ENCODE data around the gene KDM1B. TPM values are rescaled to one million over a fixed set of nuclear protein-coding genes. Genes with fewer than 3 reads are reported as not detected.
"Not testable (repeated sequence)": the region's sequence is repeated elsewhere in the genome, so short reads cannot be mapped to it uniquely, and the experiment has no call there.

KDM1B gene
- total RNA-seq, 1 experiment from 2014 or later, result 47.2 TPM

DNA sequence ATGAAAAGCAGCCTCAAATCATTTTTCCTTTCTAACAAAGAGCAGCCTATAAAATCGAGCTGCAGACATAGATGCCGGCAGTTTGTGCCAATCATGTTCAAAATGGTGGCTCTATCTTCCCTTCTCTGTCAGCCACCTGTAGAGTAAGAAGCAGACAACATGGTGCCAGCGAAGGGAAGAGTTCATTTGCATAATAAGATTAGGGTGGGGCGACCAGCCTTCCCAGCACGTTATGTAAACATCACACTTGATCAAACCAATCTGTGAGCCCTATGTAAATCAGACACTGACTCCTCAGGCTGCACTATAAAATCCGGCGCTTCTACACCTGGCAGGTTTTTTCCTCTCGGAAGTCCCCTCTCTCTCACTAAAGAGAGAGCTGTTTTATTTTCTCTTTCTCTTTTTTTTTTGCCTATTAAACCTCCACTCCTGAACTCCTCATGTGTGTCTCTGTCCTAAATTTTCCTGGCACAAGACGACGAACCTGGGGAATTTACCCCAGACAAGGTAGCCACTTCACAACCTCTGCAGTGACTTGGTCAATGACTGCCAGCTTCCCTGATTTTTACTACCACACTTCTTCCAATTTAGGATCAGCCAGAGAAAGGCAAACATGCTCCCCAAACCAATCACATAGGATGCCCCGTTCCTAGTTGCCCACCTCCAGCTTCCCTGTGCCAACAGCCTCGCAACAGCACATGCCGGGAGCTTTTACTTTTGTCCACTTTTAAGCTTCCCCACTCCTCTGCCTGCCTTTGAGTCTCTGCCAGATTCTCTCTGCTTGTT lies 13.2 kb upstream of the KDM1B start:
- Histone ChIP-seq H3K4me2 (ENCODE audit: low read depth, low read length, poor library complexity, severe bottlenecking) (no peak overlapping the region), H3K4me1 (ENCODE audit: low read length) (no peaks in the 10 kb centered on the region), H3K27ac (ENCODE audit: low read length) (no peak overlapping the region), H3K9me2 (replicated peaks; ENCODE audit: insufficient read depth, low read length) (no peaks in the 10 kb centered on the region), H3K9ac (ENCODE audit: low read length) (no peak overlapping the region), H3K27me3 (ENCODE audit: low read length) (no peaks in the 10 kb centered on the region), H2AFZ (ENCODE audit: low read length) (no peak overlapping the region), H3K79me2 (ENCODE audit: low read length) (no peaks in the 10 kb centered on the region), H3K36me3 (ENCODE audit: insufficient read depth, low read length) (no peaks in the 10 kb centered on the region), H3K4me3 (ENCODE audit: low read length) (no peak overlapping the region), H4K20me1 (ENCODE audit: insufficient read depth, low read depth, low read length) (no peaks in the 10 kb centered on the region), H3K9me3 (ENCODE audit: low read length) (no peaks in the 10 kb centered on the region)
- no peak for DNase-seq

DNA sequence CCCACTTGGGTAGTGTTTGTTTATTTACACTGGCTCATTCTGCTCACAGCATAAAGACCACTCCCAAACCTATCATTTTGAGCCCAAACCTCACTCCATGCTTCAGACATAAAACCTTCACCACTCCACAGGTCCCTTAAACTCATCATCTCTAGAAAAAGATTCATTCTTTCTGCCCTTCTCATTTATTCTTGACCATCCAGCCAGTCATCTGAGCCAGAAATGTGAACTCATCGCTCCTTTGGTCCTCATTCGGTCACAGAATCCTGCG lies 12.7 kb upstream of the KDM1B start:
- no peak overlapping the region for H3K9ac ChIP-seq (ENCODE audit: low read length)
- H3K36me3 ChIP-seq (ENCODE audit: insufficient read depth, low read length), result no peaks in the 10 kb centered on the region
- no peaks in the 10 kb centered on the region for H3K9me2 ChIP-seq (replicated peaks; ENCODE audit: insufficient read depth, low read length)
- H3K4me3 ChIP-seq (ENCODE audit: low read length), result no peak overlapping the region
- H2AFZ ChIP-seq (ENCODE audit: low read length), result no peak overlapping the region
- H3K4me1 ChIP-seq (ENCODE audit: low read length), result no peaks in the 10 kb centered on the region
- H3K9me3 ChIP-seq (ENCODE audit: low read length), result no peaks in the 10 kb centered on the region
- no peak overlapping the region for H3K27ac ChIP-seq (ENCODE audit: low read length)
- no peak for DNase-seq
- no peaks in the 10 kb centered on the region for H4K20me1 ChIP-seq (ENCODE audit: insufficient read depth, low read depth, low read length)
- no peaks in the 10 kb centered on the region for H3K79me2 ChIP-seq (ENCODE audit: low read length)
- H3K27me3 ChIP-seq (ENCODE audit: low read length), result no peaks in the 10 kb centered on the region
- no peak overlapping the region for H3K4me2 ChIP-seq (ENCODE audit: low read depth, low read length, poor library complexity, severe bottlenecking)

DNA sequence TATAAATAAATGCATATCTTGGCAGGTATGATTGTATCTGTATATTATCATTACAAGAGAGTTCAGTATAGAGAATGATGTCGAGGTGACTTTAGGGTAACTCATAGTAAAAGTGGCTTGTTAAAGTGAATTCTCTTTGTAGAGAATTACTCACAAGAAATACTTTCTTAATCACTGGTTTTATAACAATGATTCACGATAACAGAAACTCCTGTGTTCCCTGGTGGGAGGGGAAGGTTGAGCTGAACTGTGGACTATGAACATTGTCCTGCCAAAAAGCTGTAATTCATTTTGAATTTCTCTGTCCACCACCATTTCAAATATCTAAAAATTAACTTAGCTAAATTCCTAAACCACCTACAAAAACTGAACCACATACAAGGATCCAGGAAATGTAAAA lies 8.1 kb upstream of the KDM1B start:
- no peak for DNase-seq
- H3K4me3 ChIP-seq (ENCODE audit: low read length), result no peak overlapping the region
- no peaks in the 10 kb centered on the region for H3K9me3 ChIP-seq (ENCODE audit: low read length)
- H3K9me2 ChIP-seq (replicated peaks; ENCODE audit: insufficient read depth, low read length), result no peaks in the 10 kb centered on the region
- H3K27me3 ChIP-seq (ENCODE audit: low read length), result no peaks in the 10 kb centered on the region
- H3K4me1 ChIP-seq (ENCODE audit: low read length), result no peaks in the 10 kb centered on the region
- no peak overlapping the region for H3K27ac ChIP-seq (ENCODE audit: low read length)
- H3K36me3 ChIP-seq (ENCODE audit: insufficient read depth, low read length), result no peaks in the 10 kb centered on the region
- H2AFZ ChIP-seq (ENCODE audit: low read length), result no peak overlapping the region
- H3K79me2 ChIP-seq (ENCODE audit: low read length), result no peaks in the 10 kb centered on the region
- H4K20me1 ChIP-seq (ENCODE audit: insufficient read depth, low read depth, low read length), result no peaks in the 10 kb centered on the region
- no peak overlapping the region for H3K4me2 ChIP-seq (ENCODE audit: low read depth, low read length, poor library complexity, severe bottlenecking)
- H3K9ac ChIP-seq (ENCODE audit: low read length), result no peak overlapping the region

DNA sequence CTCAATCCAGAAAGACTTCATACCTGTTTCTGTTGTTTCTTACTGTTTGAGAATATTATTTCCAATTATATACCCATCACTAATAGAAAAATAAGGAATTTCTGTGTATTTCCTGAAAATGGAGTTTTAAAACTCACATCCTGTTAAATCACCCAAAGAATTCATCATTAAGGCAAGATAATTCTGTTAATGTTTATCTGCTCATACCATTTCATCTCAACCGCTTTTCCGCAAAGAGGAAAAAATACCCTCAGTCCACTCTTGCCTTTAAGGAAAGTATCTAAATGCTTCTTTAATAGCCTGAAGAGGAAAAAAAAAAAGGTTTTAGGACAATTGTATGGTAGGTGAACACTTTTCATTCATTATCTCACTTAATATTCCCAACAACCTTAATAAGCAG lies 7.6 kb upstream of the KDM1B start:
- Histone ChIP-seq H3K4me3 (ENCODE audit: low read length) (no peak overlapping the region), H3K79me2 (ENCODE audit: low read length) (no peaks in the 10 kb centered on the region), H3K27me3 (ENCODE audit: low read length) (no peaks in the 10 kb centered on the region), H4K20me1 (ENCODE audit: insufficient read depth, low read depth, low read length) (no peaks in the 10 kb centered on the region), H3K27ac (ENCODE audit: low read length) (no peak overlapping the region), H3K9me2 (replicated peaks; ENCODE audit: insufficient read depth, low read length) (no peaks in the 10 kb centered on the region), H3K9ac (ENCODE audit: low read length) (no peak overlapping the region), H2AFZ (ENCODE audit: low read length) (no peak overlapping the region), H3K36me3 (ENCODE audit: insufficient read depth, low read length) (no peaks in the 10 kb centered on the region), H3K4me2 (ENCODE audit: low read depth, low read length, poor library complexity, severe bottlenecking) (no peak overlapping the region), H3K9me3 (ENCODE audit: low read length) (no peaks in the 10 kb centered on the region), H3K4me1 (ENCODE audit: low read length) (no peaks in the 10 kb centered on the region)
- no peak for DNase-seq

DNA sequence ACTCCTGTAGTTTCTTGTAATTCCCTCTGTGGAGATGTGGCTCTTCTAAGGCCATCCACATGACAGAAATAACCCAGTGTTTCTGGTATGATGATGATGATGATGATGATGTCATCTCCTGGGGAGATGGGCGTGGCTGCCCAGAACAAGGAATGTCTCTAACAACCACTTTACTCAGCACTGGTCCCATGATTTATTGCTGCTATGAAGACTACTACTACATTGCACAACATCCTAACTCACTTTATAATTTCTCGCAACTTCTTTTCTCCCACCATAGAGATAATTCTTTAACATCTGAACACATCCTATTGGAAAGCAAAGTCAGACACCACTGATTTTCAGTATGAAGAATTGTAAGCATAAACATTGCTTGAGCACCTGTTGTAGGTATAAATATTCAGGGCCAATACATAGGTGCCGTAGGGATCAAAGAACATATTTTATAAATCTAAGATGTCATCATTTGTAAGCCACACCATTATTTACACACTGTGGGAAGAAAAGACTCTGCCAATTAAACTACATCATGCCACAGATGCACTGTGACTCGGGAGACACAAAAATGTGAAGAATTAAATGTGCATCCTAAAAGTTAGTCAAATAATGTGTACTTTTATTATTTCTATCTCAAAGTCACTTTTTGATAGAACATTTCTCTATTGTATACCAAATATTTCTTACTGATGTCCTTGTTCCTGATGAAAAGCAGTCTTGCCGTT lies 6.8 kb upstream of the KDM1B start:
- Histone ChIP-seq H2AFZ (ENCODE audit: low read length) (no peak overlapping the region), H3K79me2 (ENCODE audit: low read length) (no peaks in the 10 kb centered on the region), H3K4me1 (ENCODE audit: low read length) (no peaks in the 10 kb centered on the region), H3K4me2 (ENCODE audit: low read depth, low read length, poor library complexity, severe bottlenecking) (no peak overlapping the region), H3K4me3 (ENCODE audit: low read length) (no peak overlapping the region), H3K27me3 (ENCODE audit: low read length) (no peaks in the 10 kb centered on the region), H3K9me3 (ENCODE audit: low read length) (no peaks in the 10 kb centered on the region), H3K9ac (ENCODE audit: low read length) (no peak overlapping the region), H3K9me2 (replicated peaks; ENCODE audit: insufficient read depth, low read length) (no peaks in the 10 kb centered on the region), H3K36me3 (ENCODE audit: insufficient read depth, low read length) (no peaks in the 10 kb centered on the region), H4K20me1 (ENCODE audit: insufficient read depth, low read depth, low read length) (no peaks in the 10 kb centered on the region), H3K27ac (ENCODE audit: low read length) (no peak overlapping the region)
- no peak for DNase-seq

DNA sequence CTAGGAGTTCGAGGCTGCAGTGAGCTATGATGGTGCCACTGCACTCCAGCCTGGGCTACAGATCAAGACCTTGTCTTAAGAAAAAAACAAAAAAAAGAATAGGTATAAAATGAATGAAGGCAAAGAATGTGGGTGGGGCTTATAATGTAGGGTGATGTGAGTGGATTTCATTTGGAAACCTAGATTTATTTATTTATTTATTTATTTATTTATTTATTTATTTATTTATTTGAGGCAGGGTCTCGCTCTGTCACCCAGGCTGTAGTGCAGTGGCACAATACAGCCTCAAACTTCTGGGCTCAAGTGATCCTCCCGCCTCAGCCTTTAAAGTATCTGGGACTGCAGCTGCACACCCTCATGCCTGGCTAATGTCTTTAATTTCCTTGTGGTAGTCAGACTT lies 3.8 kb upstream of the KDM1B start:
- not testable (repeated sequence) for H2AFZ ChIP-seq (ENCODE audit: low read length); DNase-seq; H3K9me3 ChIP-seq (ENCODE audit: low read length); H3K27ac ChIP-seq (ENCODE audit: low read length); H3K4me2 ChIP-seq (ENCODE audit: low read depth, low read length, poor library complexity, severe bottlenecking); H3K36me3 ChIP-seq (ENCODE audit: insufficient read depth, low read length); H3K9me2 ChIP-seq (replicated peaks; ENCODE audit: insufficient read depth, low read length); H3K9ac ChIP-seq (ENCODE audit: low read length); H4K20me1 ChIP-seq (ENCODE audit: insufficient read depth, low read depth, low read length); H3K27me3 ChIP-seq (ENCODE audit: low read length); H3K79me2 ChIP-seq (ENCODE audit: low read length); H3K4me3 ChIP-seq (ENCODE audit: low read length)
- peaks cover 15% of the 10 kb centered on the region for H3K4me1 ChIP-seq (ENCODE audit: low read length)

DNA sequence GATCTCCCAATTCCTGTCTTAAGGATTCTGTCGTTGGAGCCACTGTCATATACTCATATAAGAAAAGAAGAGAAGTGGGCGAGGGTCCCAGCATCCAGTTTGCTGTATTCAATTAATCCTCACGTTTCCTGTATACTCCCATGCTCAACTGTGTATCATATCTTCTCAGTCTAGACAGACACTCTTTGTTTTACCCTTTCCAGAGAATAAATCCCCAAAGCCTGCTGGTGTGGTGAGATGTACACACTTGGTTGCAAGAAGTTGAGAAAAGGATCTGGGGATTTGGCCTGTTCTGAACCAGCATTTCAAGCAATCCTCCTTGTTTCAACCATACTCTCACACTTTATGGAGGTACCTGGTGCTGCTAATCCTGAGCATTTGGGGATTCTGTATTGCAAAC lies 3.4 kb upstream of the KDM1B start:
- no peaks in the 10 kb centered on the region for H3K36me3 ChIP-seq (ENCODE audit: insufficient read depth, low read length)
- no peak overlapping the region for H3K9ac ChIP-seq (ENCODE audit: low read length)
- H3K79me2 ChIP-seq (ENCODE audit: low read length), result peaks cover 6% of the 10 kb centered on the region
- H3K9me2 ChIP-seq (replicated peaks; ENCODE audit: insufficient read depth, low read length), result no peaks in the 10 kb centered on the region
- H3K4me2 ChIP-seq (ENCODE audit: low read depth, low read length, poor library complexity, severe bottlenecking), result no peak overlapping the region
- H3K27me3 ChIP-seq (ENCODE audit: low read length), result no peaks in the 10 kb centered on the region
- no peak for DNase-seq
- no peak overlapping the region for H3K4me3 ChIP-seq (ENCODE audit: low read length)
- no peak overlapping the region for H2AFZ ChIP-seq (ENCODE audit: low read length)
- no peaks in the 10 kb centered on the region for H3K9me3 ChIP-seq (ENCODE audit: low read length)
- H4K20me1 ChIP-seq (ENCODE audit: insufficient read depth, low read depth, low read length), result no peaks in the 10 kb centered on the region
- H3K27ac ChIP-seq (ENCODE audit: low read length), result no peak overlapping the region
- peaks cover 19% of the 10 kb centered on the region for H3K4me1 ChIP-seq (ENCODE audit: low read length)

DNA sequence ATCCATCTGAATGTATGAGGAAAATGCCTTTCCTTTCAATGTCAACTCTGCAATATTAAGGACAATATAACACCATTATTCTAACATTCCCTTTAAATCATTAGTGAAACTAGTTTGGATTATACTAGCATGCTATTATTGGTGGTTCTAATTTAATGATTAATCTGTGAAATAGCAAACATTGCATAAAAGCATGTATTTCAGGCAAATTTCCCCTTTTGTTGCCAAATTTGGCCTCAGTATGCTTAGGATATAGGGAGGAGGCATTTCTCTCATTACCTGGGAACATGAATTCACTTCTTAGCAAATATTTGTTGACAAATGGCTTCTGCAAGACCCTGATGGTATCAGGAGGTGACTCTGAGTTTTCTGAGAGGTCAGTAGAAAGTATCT lies 1.9 kb upstream of the KDM1B start:
- H3K4me1 ChIP-seq (ENCODE audit: low read length), result peaks cover 20% of the 10 kb centered on the region
- no peak for DNase-seq
- no peak overlapping the region for H2AFZ ChIP-seq (ENCODE audit: low read length)
- H3K4me2 ChIP-seq (ENCODE audit: low read depth, low read length, poor library complexity, severe bottlenecking), result no peak overlapping the region
- H3K27me3 ChIP-seq (ENCODE audit: low read length), result no peaks in the 10 kb centered on the region
- H3K36me3 ChIP-seq (ENCODE audit: insufficient read depth, low read length), result no peaks in the 10 kb centered on the region
- peaks cover 6% of the 10 kb centered on the region for H3K79me2 ChIP-seq (ENCODE audit: low read length)
- H3K4me3 ChIP-seq (ENCODE audit: low read length), result no peak overlapping the region
- H3K9me3 ChIP-seq (ENCODE audit: low read length), result no peaks in the 10 kb centered on the region
- no peaks in the 10 kb centered on the region for H4K20me1 ChIP-seq (ENCODE audit: insufficient read depth, low read depth, low read length)
- no peaks in the 10 kb centered on the region for H3K9me2 ChIP-seq (replicated peaks; ENCODE audit: insufficient read depth, low read length)
- H3K9ac ChIP-seq (ENCODE audit: low read length), result no peak overlapping the region
- H3K27ac ChIP-seq (ENCODE audit: low read length), result no peak overlapping the region
